MM.1S (cell line): Measurements from ENCODE around the gene FMN1.

Source experiments
- DNase-seq: peaks from one replicate; pipeline ENCODE4 v3.0.0-alpha.2; 2015
- H2AFZ ChIP-seq: fragments of 300-600 bp; sonication (generic); 2 replicates; pipeline ENCODE4 v1.6.0; 2016; ENCODE audit warnings: antibody characterized with exemption, low read length
- H3F3A ChIP-seq: fragments of 300-600 bp; sonication (generic); 2 replicates; pipeline ENCODE4 v1.6.1; 2016; ENCODE audit warnings: mild to moderate bottlenecking, antibody characterized with exemption, low read length, moderate library complexity, mixed read lengths; ENCODE audit not compliant: insufficient read depth
- H3K27ac ChIP-seq: fragments of 300-600 bp; sonication (generic); 2 replicates; pipeline ENCODE4 v1.5.1; 2016; ENCODE audit warnings: mild to moderate bottlenecking, low read length
- H3K27me3 ChIP-seq: fragments of 300-600 bp; sonication (generic); replicated peaks from 2 replicates; pipeline ENCODE4 v1.6.0; 2016; ENCODE audit warnings: low read length; ENCODE audit not compliant: insufficient read depth
- H3K36me3 ChIP-seq: fragments of 300-600 bp; sonication (generic); replicated peaks from 2 replicates; pipeline ENCODE4 v1.6.1; 2016; ENCODE audit warnings: mild to moderate bottlenecking, low read length, mixed read lengths; ENCODE audit not compliant: insufficient read depth
- H3K4me1 ChIP-seq: fragments of 300-600 bp; sonication (generic); 2 replicates; pipeline ENCODE4 v1.6.1; 2016; ENCODE audit warnings: low read length, mixed read lengths
- H3K4me2 ChIP-seq: fragments of 300-600 bp; sonication (generic); 2 replicates; pipeline ENCODE4 v1.6.0; 2016; ENCODE audit warnings: low read depth, low read length
- H3K4me3 ChIP-seq: fragments of 300-600 bp; sonication (generic); 2 replicates; pipeline ENCODE4 v1.5.1; 2016; ENCODE audit warnings: low read length, mixed read lengths
- H3K79me2 ChIP-seq: fragments of 300-600 bp; sonication (generic); 2 replicates; pipeline ENCODE4 v1.6.1; 2016; ENCODE audit warnings: mixed run types, low read length, mixed read lengths
- H3K9ac ChIP-seq: fragments of 300-600 bp; sonication (generic); 2 replicates; pipeline ENCODE4 v1.6.1; 2016; ENCODE audit warnings: low read length, mixed read lengths
- H3K9me2 ChIP-seq: fragments of 300-600 bp; sonication (generic); replicated peaks from 2 replicates; pipeline ENCODE4 v1.6.1; 2016; ENCODE audit warnings: mild to moderate bottlenecking, low read length, mixed read lengths; ENCODE audit not compliant: insufficient read depth
- H3K9me3 ChIP-seq: fragments of 300-600 bp; sonication (generic); replicated peaks from 2 replicates; pipeline ENCODE4 v1.6.1; 2016; ENCODE audit warnings: mild to moderate bottlenecking, low read length, mixed read lengths; ENCODE audit not compliant: insufficient read depth
- H4K20me1 ChIP-seq: fragments of 300-600 bp; sonication (generic); 2 replicates; pipeline ENCODE4 v1.6.1; 2016; ENCODE audit warnings: mild to moderate bottlenecking, low read length, moderate library complexity, mixed read lengths; ENCODE audit not compliant: insufficient read depth
- CTCF ChIP-seq: fragments of 300-600 bp; sonication (generic); IDR thresholded peaks from 2 replicates; pipeline ENCODE4 v1.5.1; 2016; ENCODE audit warnings: antibody characterized with exemption, low read length, mixed read lengths
- EZH2 ChIP-seq: fragments of 300-600 bp; sonication (generic); optimal IDR thresholded peaks from 2 replicates; pipeline ENCODE3; 2017; ENCODE audit warnings: low read depth, mild to moderate bottlenecking, antibody characterized with exemption, low read length, mixed read lengths
- EZH2phosphoT487 ChIP-seq: fragments of 300-600 bp; sonication (generic); IDR thresholded peaks from 2 replicates; pipeline ENCODE4 v1.6.1; 2018; ENCODE audit warnings: antibody characterized with exemption, low read length

The FMN1 gene

GRCh38 chr15:32899126-32899596 lies 295.4 kb downstream of the FMN1 start:
- Histone ChIP-seq H3K36me3 (0 out of 2 replicates have a peak, but pooled peaks cover 5% of the 10 kb centered on the region), H3K4me2 (no peak overlapping the region), H3K79me2 (no peaks in the 10 kb centered on the region), H3K27me3 (no peaks in the 10 kb centered on the region), H2AFZ (no peak overlapping the region), H3F3A (no peaks in the 10 kb centered on the region), H3K4me3 (no peak overlapping the region), H3K27ac (no peak overlapping the region), H3K4me1 (no peaks in the 10 kb centered on the region), H4K20me1 (no peaks in the 10 kb centered on the region), H3K9ac (no peak overlapping the region), H3K9me3 (no peaks in the 10 kb centered on the region), H3K9me2 (no peaks in the 10 kb centered on the region)
- DNase-seq = no peak
- no peak for TF ChIP-seq EZH2
- TF ChIP-seq CTCF = no peak
- no peak for TF ChIP-seq EZH2phosphoT487

GRCh38 chr15:32898414-32898813 lies 296.1 kb downstream of the FMN1 start:
- Histone ChIP-seq H3K4me2 (no peak overlapping the region), H3K9ac (no peak overlapping the region), H3K4me1 (no peaks in the 10 kb centered on the region), H3K27me3 (no peaks in the 10 kb centered on the region), H3K9me2 (no peaks in the 10 kb centered on the region), H3K9me3 (no peaks in the 10 kb centered on the region), H3K4me3 (no peak overlapping the region), H4K20me1 (no peaks in the 10 kb centered on the region), H3K27ac (no peak overlapping the region), H3F3A (no peaks in the 10 kb centered on the region), H3K79me2 (no peaks in the 10 kb centered on the region), H2AFZ (no peak overlapping the region), H3K36me3 (0 out of 2 replicates have a peak, but pooled peaks cover 5% of the 10 kb centered on the region)
- no peak for TF ChIP-seq CTCF
- no peak for TF ChIP-seq EZH2phosphoT487
- TF ChIP-seq EZH2 = no peak
- DNase-seq = no peak

GRCh38 chr15:32893421-32893820 lies 301.1 kb downstream of the FMN1 start:
- TF ChIP-seq CTCF (no peak), EZH2phosphoT487 (no peak)
- no peaks in the 10 kb centered on the region for H3K27me3 ChIP-seq
- H3K4me2 ChIP-seq = no peak overlapping the region
- H3K36me3 ChIP-seq = 0 out of 2 replicates have a peak, but pooled peaks cover 2% of the 10 kb centered on the region
- no peaks in the 10 kb centered on the region for H3F3A ChIP-seq
- H2AFZ ChIP-seq = no peak overlapping the region
- H4K20me1 ChIP-seq = no peaks in the 10 kb centered on the region
- H3K4me1 ChIP-seq = no peaks in the 10 kb centered on the region
- H3K27ac ChIP-seq = no peak overlapping the region
- no peaks in the 10 kb centered on the region for H3K79me2 ChIP-seq
- H3K9me3 ChIP-seq = no peaks in the 10 kb centered on the region
- no peak overlapping the region for H3K9ac ChIP-seq
- H3K4me3 ChIP-seq = no peak overlapping the region
- no peak for DNase-seq
- no peaks in the 10 kb centered on the region for H3K9me2 ChIP-seq

- TF ChIP-seq CTCF (no peak), EZH2 (no peak)
- no peaks in the 10 kb centered on the region for H4K20me1 ChIP-seq
- H3K27ac ChIP-seq = no peak overlapping the region
- H3F3A ChIP-seq = no peaks in the 10 kb centered on the region
- no peaks in the 10 kb centered on the region for H3K27me3 ChIP-seq
- H3K79me2 ChIP-seq = no peaks in the 10 kb centered on the region
- DNase-seq = no peak
- no peak overlapping the region for H2AFZ ChIP-seq
- no peaks in the 10 kb centered on the region for H3K4me1 ChIP-seq
- H3K9me2 ChIP-seq = no peaks in the 10 kb centered on the region
- no peaks in the 10 kb centered on the region for H3K36me3 ChIP-seq
- no peak overlapping the region for H3K4me2 ChIP-seq
- H3K4me3 ChIP-seq = no peak overlapping the region
- no peak overlapping the region for H3K9ac ChIP-seq
- no peaks in the 10 kb centered on the region for H3K9me3 ChIP-seq
Observed at GRCh38 chr15:32889214-32889613, 305.3 kb downstream of the FMN1 start.
